OCI-LY3 (cell line): ENCODE results near the gene ERBB4.

Experiments used
- H2AFZ ChIP-seq: fragments of 200-600, 300-600 bp; shearing (Covaris generic); 2 replicates; pipeline ENCODE4 v1.6.0; 2014; ENCODE audit warnings: antibody characterized with exemption, low read depth, low read length
- H3K27ac ChIP-seq: fragments of 200-600, 300-600 bp; sonication (generic); 2 replicates; pipeline ENCODE4 v1.5.1; 2014; ENCODE audit warnings: mild to moderate bottlenecking, low read length, moderate library complexity, mixed read lengths
- H3K27me3 ChIP-seq: fragments of 200-600, 300-600 bp; sonication (generic); 2 replicates; pipeline ENCODE4 v1.6.1; 2014; ENCODE audit warnings: low read depth, low read length, mixed read lengths
- H3K36me3 ChIP-seq: fragments of 200-600, 300-600 bp; sonication (generic); replicated peaks from 2 replicates; pipeline ENCODE3; 2014; ENCODE audit warnings: low read depth, low read length, mixed read lengths
- H3K4me1 ChIP-seq: fragments of 300-600, 200-600 bp; sonication (generic); 2 replicates; pipeline ENCODE4 v1.6.1; 2014; ENCODE audit warnings: low read length, mixed read lengths
- H3K4me2 ChIP-seq: fragments of 200-600, 300-600 bp; sonication (generic); 2 replicates; pipeline ENCODE4 v1.6.1; 2014; ENCODE audit warnings: low read length, mixed read lengths
- H3K4me3 ChIP-seq: fragments of 300-600, 200-600 bp; sonication (generic); 2 replicates; pipeline ENCODE4 v1.5.1; 2014; ENCODE audit warnings: antibody characterized with exemption, mild to moderate bottlenecking, low read length, moderate library complexity
- H3K79me2 ChIP-seq: fragments of 300-600, 200-600 bp; shearing (Covaris generic); 2 replicates; pipeline ENCODE4 v1.6.1; 2014; ENCODE audit warnings: mild to moderate bottlenecking, low read length, mixed read lengths
- H3K9ac ChIP-seq: fragments of 300-600, 200-600 bp; shearing (Covaris generic); 2 replicates; pipeline ENCODE4 v1.6.0; 2014; ENCODE audit warnings: mild to moderate bottlenecking, low read length, moderate library complexity
- H3K9me3 ChIP-seq: fragments of 200-600, 300-600 bp; shearing (Covaris generic); 2 replicates; pipeline ENCODE4 v1.6.1; 2014; ENCODE audit warnings: low read length, mixed read lengths; ENCODE audit not compliant: insufficient read depth
- H4K20me1 ChIP-seq: fragments of 200-600, 300-600 bp; sonication (generic); 2 replicates; pipeline ENCODE4 v1.6.1; 2016; ENCODE audit warnings: low read length, mixed read lengths; ENCODE audit not compliant: insufficient read depth
- EZH2phosphoT487 ChIP-seq: fragments of 200-600 bp; shearing (Covaris generic); IDR thresholded peaks from 2 replicates; pipeline ENCODE4 v1.6.1; 2018; ENCODE audit warnings: antibody characterized with exemption, mixed run types, low read depth
- TF ChIP-seq, protein P1 (sequence below): fragments of 200-600, 300-600 bp; sonication (generic); IDR thresholded peaks from 2 replicates; pipeline ENCODE4 v1.5.1; 2014; ENCODE audit warnings: antibody characterized with exemption, low read length, low read depth

Gene ERBB4

GRCh38 chr2:211934811-211935210 lies 603.8 kb downstream of the ERBB4 start:
- no peaks in the 10 kb centered on the region for H3K9me3 ChIP-seq
- TF ChIP-seq EZH2phosphoT487 = no peak
- TF ChIP-seq, protein P1, sequence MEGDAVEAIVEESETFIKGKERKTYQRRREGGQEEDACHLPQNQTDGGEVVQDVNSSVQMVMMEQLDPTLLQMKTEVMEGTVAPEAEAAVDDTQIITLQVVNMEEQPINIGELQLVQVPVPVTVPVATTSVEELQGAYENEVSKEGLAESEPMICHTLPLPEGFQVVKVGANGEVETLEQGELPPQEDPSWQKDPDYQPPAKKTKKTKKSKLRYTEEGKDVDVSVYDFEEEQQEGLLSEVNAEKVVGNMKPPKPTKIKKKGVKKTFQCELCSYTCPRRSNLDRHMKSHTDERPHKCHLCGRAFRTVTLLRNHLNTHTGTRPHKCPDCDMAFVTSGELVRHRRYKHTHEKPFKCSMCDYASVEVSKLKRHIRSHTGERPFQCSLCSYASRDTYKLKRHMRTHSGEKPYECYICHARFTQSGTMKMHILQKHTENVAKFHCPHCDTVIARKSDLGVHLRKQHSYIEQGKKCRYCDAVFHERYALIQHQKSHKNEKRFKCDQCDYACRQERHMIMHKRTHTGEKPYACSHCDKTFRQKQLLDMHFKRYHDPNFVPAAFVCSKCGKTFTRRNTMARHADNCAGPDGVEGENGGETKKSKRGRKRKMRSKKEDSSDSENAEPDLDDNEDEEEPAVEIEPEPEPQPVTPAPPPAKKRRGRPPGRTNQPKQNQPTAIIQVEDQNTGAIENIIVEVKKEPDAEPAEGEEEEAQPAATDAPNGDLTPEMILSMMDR = no peak
- no peak overlapping the region for H2AFZ ChIP-seq
- H3K4me2 ChIP-seq = no peak overlapping the region
- no peaks in the 10 kb centered on the region for H3K27me3 ChIP-seq
- H3K79me2 ChIP-seq = no peaks in the 10 kb centered on the region
- no peak overlapping the region for H3K27ac ChIP-seq
- H3K36me3 ChIP-seq = no peaks in the 10 kb centered on the region
- no peak overlapping the region for H3K9ac ChIP-seq
- H4K20me1 ChIP-seq = no peaks in the 10 kb centered on the region
- H3K4me1 ChIP-seq = peaks cover 8% of the 10 kb centered on the region; the same call in 1 of the 2 replicates
- no peak overlapping the region for H3K4me3 ChIP-seq

DNA sequence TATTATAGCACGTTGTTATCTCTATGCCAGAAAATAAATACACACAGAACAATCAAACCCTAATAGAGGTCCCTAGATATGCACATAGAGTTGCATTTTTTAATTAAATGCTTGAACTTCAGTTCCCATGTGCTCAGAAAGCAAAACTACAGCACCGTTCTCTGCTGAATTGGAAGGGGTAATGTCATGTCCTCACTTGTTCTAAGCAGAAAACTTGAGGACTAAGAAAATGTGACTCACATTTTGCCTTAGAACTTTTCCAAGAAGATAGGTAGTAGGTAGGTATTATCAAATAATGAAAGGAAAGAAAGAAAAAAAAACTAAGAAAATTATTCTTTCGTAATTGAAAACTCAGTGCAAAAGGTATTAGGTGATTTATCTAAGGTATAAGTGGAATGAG lies 607.3 kb downstream of the ERBB4 start:
- Histone ChIP-seq H4K20me1 (no peaks in the 10 kb centered on the region), H3K36me3 (no peaks in the 10 kb centered on the region), H2AFZ (no peak overlapping the region), H3K79me2 (no peaks in the 10 kb centered on the region), H3K4me2 (no peak overlapping the region), H3K4me3 (no peak overlapping the region), H3K27ac (no peak overlapping the region), H3K4me1 (peaks cover 8% of the 10 kb centered on the region; the same call in 1 of the 2 replicates), H3K9me3 (no peaks in the 10 kb centered on the region), H3K9ac (no peak overlapping the region), H3K27me3 (no peaks in the 10 kb centered on the region)
- no peak for TF ChIP-seq EZH2phosphoT487
- TF ChIP-seq, protein P1 = no peak

- no peaks in the 10 kb centered on the region for H4K20me1 ChIP-seq
- H3K9ac ChIP-seq = no peak overlapping the region
- no peak overlapping the region for H3K4me2 ChIP-seq
- H3K4me1 ChIP-seq = peaks cover 8% of the 10 kb centered on the region; the same call in 1 of the 2 replicates
- H3K79me2 ChIP-seq = no peaks in the 10 kb centered on the region
- H3K9me3 ChIP-seq = no peaks in the 10 kb centered on the region
- TF ChIP-seq EZH2phosphoT487 = no peak
- TF ChIP-seq, protein P1 = peak; percentile 32
- no peak overlapping the region for H3K27ac ChIP-seq
- H2AFZ ChIP-seq = no peak overlapping the region
- no peaks in the 10 kb centered on the region for H3K36me3 ChIP-seq
- no peak overlapping the region for H3K4me3 ChIP-seq
- no peaks in the 10 kb centered on the region for H3K27me3 ChIP-seq
Measured at GRCh38 chr2:211930331-211930730, 608.3 kb downstream of the ERBB4 start.

DNA sequence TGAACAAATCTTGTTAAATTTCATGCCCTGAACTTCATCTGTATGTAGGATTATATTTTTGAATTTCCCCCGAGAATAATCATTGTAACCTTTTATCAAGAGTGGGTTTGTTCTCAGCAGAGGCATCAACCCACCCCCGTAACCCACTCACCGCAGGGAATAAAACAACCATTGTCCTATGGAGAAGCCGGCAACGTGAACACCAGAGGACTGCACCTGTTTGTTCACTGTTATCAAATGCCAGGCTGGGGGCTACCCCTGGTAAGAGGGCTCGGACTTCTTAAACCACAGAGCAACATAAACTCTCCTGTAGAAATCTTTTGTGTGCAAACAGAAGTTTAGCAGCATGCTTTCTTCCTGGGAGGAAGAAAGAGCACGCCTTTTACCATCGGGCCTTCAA lies 610.4 kb downstream of the ERBB4 start:
- H4K20me1 ChIP-seq = no peaks in the 10 kb centered on the region
- H3K27ac ChIP-seq = no peak overlapping the region
- H3K4me3 ChIP-seq = no peak overlapping the region
- H3K4me1 ChIP-seq = peaks cover 8% of the 10 kb centered on the region; the same call in 1 of the 2 replicates
- no peak overlapping the region for H3K9ac ChIP-seq
- H3K9me3 ChIP-seq = no peaks in the 10 kb centered on the region
- no peaks in the 10 kb centered on the region for H3K79me2 ChIP-seq
- H2AFZ ChIP-seq = peak overlapping the region; percentile 58
- no peak for TF ChIP-seq EZH2phosphoT487
- TF ChIP-seq, protein P1 = no peak
- H3K36me3 ChIP-seq = no peaks in the 10 kb centered on the region
- no peak overlapping the region for H3K4me2 ChIP-seq
- no peaks in the 10 kb centered on the region for H3K27me3 ChIP-seq
